ENCODE data around the gene LSM12.

Gene LSM12

GRCh38 chr17:44066204-44066930 lies at the start of gene LSM12:
TSS of gene LSM12 (minus strand) at chr17:44066671. CDS start at chr17:44066587, 84 bp downstream.
- ChIA-PET POLR2A (interaction anchor here (0.6 to 2.5 kb wide), 20 partner anchors 10 to 709 kb away, joined by 3 to 20 read pairs (median 3); partner anchors contain the start of genes HDAC5 and TMUB2), CTCF (interaction anchor here (0.6 to 1.2 kb wide), 8 partner anchors 16 to 123 kb away, joined by 3 to 6 read pairs (median 3); partner anchors contain the start of gene HDAC5)
- Histone ChIP-seq H3K4me1 (ENCODE audit: control insufficient read depth, insufficient read depth, low read length) (peaks cover 6% of the 10 kb centered on the region), H3K4me3 (ENCODE audit: low read depth, low read length) (peak within 1 kb of the TSS; percentile 95), H3K36me3 (ENCODE audit: control insufficient read depth in 2 of 2, insufficient read depth in 1 of 2, low read length in 2 of 2) (peaks cover 21 to 30% of the 10 kb centered on the region in 2 experiments), H3K9me3 (ENCODE audit: control insufficient read depth, insufficient read depth, low read depth, low read length) (no peaks in the 10 kb centered on the region), H3K27ac (ENCODE audit: extremely low read depth, low read depth, low read length) (peak within 1 kb of the TSS; percentile 97)
- TF ChIP-seq ZNF10 (tag by site-specific recombination; IDR thresholded peaks at IDR 0.05) (no peak), SP2 (tag by site-specific recombination; IDR thresholded peaks at IDR 0.05) (peak; percentile 44), ZNF391 (tag by site-specific recombination; IDR thresholded peaks at IDR 0.05; ENCODE audit: borderline replicate concordance, low read depth) (0 out of 2 replicates have a peak, but pooled peaks have one; percentile 2), PATZ1 (tag by site-specific recombination; IDR thresholded peaks at IDR 0.05) (peak; percentile 89), ZNF221 (tag by site-specific recombination; IDR thresholded peaks at IDR 0.05; ENCODE audit: borderline replicate concordance) (no peak), ZNF398 (tag by site-specific recombination; IDR thresholded peaks at IDR 0.05) (peak; percentile 74), ZEB2 (tag by site-specific recombination; IDR thresholded peaks at IDR 0.05) (peak; percentile 86), ZNF777 (tag by site-specific recombination; IDR thresholded peaks at IDR 0.05; ENCODE audit: borderline replicate concordance) (no peak), ZNF785 (tag by site-specific recombination; IDR thresholded peaks at IDR 0.05) (0 out of 2 replicates have a peak, but pooled peaks have one; percentile 33), KLF10 (tag by site-specific recombination; IDR thresholded peaks at IDR 0.05) (peak; percentile 75), ZFP37 (tag by site-specific recombination; IDR thresholded peaks at IDR 0.05) (0 out of 2 replicates have a peak, but pooled peaks have one; percentile 68), ZNF112 (tag by site-specific recombination; IDR thresholded peaks at IDR 0.05) (no peak), ZNF138 (tag by site-specific recombination; IDR thresholded peaks at IDR 0.05; ENCODE audit: borderline replicate concordance) (no peak), HOXD13 (CRISPR knock-in tag; IDR thresholded peaks at IDR 0.05; ENCODE audit: borderline replicate concordance) (no peak), ZNF560 (tag by site-specific recombination; IDR thresholded peaks at IDR 0.05; ENCODE audit: borderline replicate concordance) (no peak), ZSCAN5A (tag by site-specific recombination; IDR thresholded peaks at IDR 0.05) (peak; percentile 70; the same call in 1 of the 2 replicates), ZNF792 (tag by site-specific recombination; IDR thresholded peaks at IDR 0.05) (no peak), BCL11A (tag by site-specific recombination; IDR thresholded peaks at IDR 0.05; ENCODE audit: low read depth) (no peak), ZNF184 (tag by site-specific recombination; IDR thresholded peaks at IDR 0.05) (0 out of 2 replicates have a peak, but pooled peaks have one; percentile 15), ZNF214 (tag by site-specific recombination; IDR thresholded peaks at IDR 0.05; ENCODE audit: borderline replicate concordance) (no peak), ZSCAN16 (tag by site-specific recombination; IDR thresholded peaks at IDR 0.05) (no peak), ZFP41 (tag by site-specific recombination; IDR thresholded peaks at IDR 0.05; ENCODE audit: borderline replicate concordance) (no peak), PRDM10 (tag by site-specific recombination; IDR thresholded peaks at IDR 0.05) (peak; percentile 92), ZBTB6 (tag by site-specific recombination; IDR thresholded peaks at IDR 0.05) (0 out of 2 replicates have a peak, but pooled peaks have one; percentile 3), ZNF37A (tag by site-specific recombination; IDR thresholded peaks at IDR 0.05) (no peak), ZNF610 (tag by site-specific recombination; IDR thresholded peaks at IDR 0.05; ENCODE audit: borderline replicate concordance) (peak; percentile 70)

All from HEK293 (cell line).